HUES64 (cell line): ENCODE results near the gene DCAF17.
A peak's percentile ranks its signal among the peaks of the same experiment; 100 is the strongest.
"Not testable (repeated sequence)": the region's sequence is repeated elsewhere in the genome, so short reads cannot be mapped to it uniquely, and the experiment has no call there.

ENCODE experiments used
- H3K27ac ChIP-seq: 2 replicates; pipeline ENCODE4 v1.7.0; 2013; ENCODE audit warnings: low read depth, low read length, inconsistent platforms
- H3K27me3 ChIP-seq: 2 replicates; pipeline ENCODE4 v1.6.1; 2013; ENCODE audit warnings: mild to moderate bottlenecking, low read length; ENCODE audit not compliant: insufficient read depth
- H3K36me3 ChIP-seq: 2 replicates; pipeline ENCODE4 v1.6.1; 2013; ENCODE audit warnings: mild to moderate bottlenecking, low read length; ENCODE audit not compliant: insufficient read depth
- H3K4me1 ChIP-seq: 2 replicates; pipeline ENCODE4 v1.6.1; 2013; ENCODE audit warnings: mild to moderate bottlenecking, low read length, moderate library complexity; ENCODE audit not compliant: insufficient read depth
- H3K4me3 ChIP-seq: 2 replicates; pipeline ENCODE4 v1.5.1; 2013; ENCODE audit warnings: mild to moderate bottlenecking, low read length, moderate library complexity
- H3K9ac ChIP-seq: 2 replicates; pipeline ENCODE4 v1.6.1; 2013; ENCODE audit warnings: mild to moderate bottlenecking, low read depth, low read length
- H3K9me3 ChIP-seq: 2 replicates; pipeline ENCODE4 v1.6.1; 2013; ENCODE audit warnings: low read depth, low read length; ENCODE audit not compliant: insufficient read depth
- WGBS: fragments of 150-250, 120-280 bp; methylation state at CpG from one replicate; pipeline ENCODE4 v1.1.7; 2013; ENCODE audit warnings: missing lambda C conversion rate; 5-methylcytosine and 5-hydroxymethylcytosine counted together

DCAF17 gene

DNA sequence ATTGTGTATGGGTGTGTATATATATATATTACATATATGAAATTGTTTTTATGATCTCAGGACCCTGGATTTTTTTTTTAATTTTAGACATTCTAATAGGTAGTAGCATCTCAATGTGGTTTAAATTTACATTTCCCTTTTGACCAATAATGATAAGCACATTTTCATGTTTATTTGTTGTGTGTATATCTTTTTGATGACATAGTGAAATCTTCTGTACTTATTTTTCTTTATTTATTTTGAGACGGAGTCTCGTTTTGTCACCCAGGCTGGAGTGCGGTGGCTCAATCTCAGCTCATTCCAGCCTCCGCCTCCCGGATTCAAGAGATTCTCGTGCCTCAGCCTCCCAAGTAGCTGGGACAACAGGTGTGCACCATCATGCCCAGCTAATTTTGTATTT, 53.2 kb downstream of the DCAF17 start:
- WGBS, result 98% methylated on average over 6 of the region's 6 CpGs
- Histone ChIP-seq H3K4me3 (no peak overlapping the region), H3K4me1 (peaks cover 16% of the 10 kb centered on the region; the same call in 1 of the 2 replicates), H3K9me3 (no peaks in the 10 kb centered on the region), H3K27me3 (no peaks in the 10 kb centered on the region), H3K9ac (no peak overlapping the region), H3K36me3 (peaks cover 17% of the 10 kb centered on the region), H3K27ac (no peak overlapping the region)

DNA sequence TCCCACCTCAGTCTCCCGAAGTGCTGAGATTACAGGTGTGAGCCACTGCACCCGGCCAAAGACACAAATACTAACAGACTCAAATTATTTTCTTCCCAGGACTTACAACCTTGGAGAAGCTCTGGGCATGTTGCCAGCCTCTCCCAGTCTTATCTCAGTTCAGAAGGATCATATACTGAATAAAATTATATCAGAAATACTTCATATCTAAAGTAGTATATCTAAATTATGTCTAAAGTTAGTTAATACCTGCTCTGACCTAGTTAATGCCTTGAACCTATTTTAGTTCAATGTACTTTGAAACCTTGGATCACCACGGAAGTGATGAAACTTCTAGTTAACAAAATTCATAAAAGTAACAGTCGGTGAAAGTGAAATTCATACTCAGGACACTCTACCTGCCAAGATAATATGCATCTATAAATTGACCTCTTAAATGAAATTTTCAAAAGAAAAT, 53.8 kb downstream of the DCAF17 start:
- no peaks in the 10 kb centered on the region for H3K27me3 ChIP-seq
- no peak overlapping the region for H3K9ac ChIP-seq
- peaks cover 9% of the 10 kb centered on the region; the same call in 1 of the 2 replicates for H3K4me1 ChIP-seq
- no peaks in the 10 kb centered on the region for H3K9me3 ChIP-seq
- WGBS, result 93% methylated on average over 4 of the region's 4 CpGs
- no peak overlapping the region for H3K4me3 ChIP-seq
- no peak overlapping the region for H3K27ac ChIP-seq
- peaks cover 11% of the 10 kb centered on the region for H3K36me3 ChIP-seq

DNA sequence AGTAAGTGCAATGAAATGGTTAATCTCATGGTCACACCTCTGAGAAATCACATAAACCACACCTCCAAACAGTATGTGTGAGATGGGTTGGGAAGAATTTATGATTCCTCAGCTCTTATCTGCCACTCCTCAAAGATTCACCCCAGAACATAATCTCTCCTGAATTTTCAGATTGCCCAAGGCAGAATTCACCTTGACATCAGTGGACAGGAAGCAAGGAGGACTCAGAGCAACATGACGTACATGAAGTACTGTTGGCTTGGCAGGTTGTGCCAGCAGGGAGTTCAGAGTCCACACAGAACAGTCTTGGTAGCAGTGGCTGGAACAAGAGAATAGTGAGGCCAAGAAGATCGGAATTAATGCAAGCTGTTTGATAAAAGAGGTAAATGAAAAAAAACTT, 56.6 kb downstream of the DCAF17 start:
- Histone ChIP-seq H3K4me3 (no peak overlapping the region), H3K27me3 (no peaks in the 10 kb centered on the region), H3K27ac (no peak overlapping the region), H3K4me1 (peaks cover 4% of the 10 kb centered on the region; the same call in 1 of the 2 replicates), H3K9me3 (no peaks in the 10 kb centered on the region), H3K36me3 (peaks cover 2% of the 10 kb centered on the region; the same call in 1 of the 2 replicates), H3K9ac (no peak overlapping the region)
- 93% methylated on average over 2 of the region's 2 CpGs for WGBS

DNA sequence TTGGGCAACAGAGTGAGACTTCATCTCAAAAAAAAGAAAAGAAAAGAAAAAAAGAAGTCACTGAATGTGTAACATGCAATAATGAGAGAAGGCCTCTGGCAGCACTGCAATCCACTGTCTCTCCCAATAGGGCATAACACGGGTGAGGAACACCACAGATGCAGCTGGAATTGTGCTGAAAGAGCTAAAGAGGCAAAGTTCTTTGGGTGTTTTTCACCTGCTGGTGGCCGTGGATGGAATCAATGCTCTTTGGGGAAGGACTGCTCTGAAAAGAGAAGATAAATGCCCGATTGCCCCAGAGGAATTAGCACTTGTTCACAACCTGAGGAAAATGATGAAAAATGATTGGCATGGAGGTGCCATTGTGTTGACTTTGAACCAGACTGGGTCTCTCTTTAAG, 57.3 kb downstream of the DCAF17 start:
- peaks cover 4% of the 10 kb centered on the region; the same call in 1 of the 2 replicates for H3K4me1 ChIP-seq
- 82% methylated on average over 3 of the region's 3 CpGs for WGBS
- H3K9ac ChIP-seq, result no peak overlapping the region
- no peaks in the 10 kb centered on the region for H3K27me3 ChIP-seq
- no peaks in the 10 kb centered on the region for H3K9me3 ChIP-seq
- H3K4me3 ChIP-seq, result no peak overlapping the region
- H3K36me3 ChIP-seq, result no peaks in the 10 kb centered on the region
- H3K27ac ChIP-seq, result peak overlapping the region; percentile 44; the same call in 1 of the 2 replicates

DNA sequence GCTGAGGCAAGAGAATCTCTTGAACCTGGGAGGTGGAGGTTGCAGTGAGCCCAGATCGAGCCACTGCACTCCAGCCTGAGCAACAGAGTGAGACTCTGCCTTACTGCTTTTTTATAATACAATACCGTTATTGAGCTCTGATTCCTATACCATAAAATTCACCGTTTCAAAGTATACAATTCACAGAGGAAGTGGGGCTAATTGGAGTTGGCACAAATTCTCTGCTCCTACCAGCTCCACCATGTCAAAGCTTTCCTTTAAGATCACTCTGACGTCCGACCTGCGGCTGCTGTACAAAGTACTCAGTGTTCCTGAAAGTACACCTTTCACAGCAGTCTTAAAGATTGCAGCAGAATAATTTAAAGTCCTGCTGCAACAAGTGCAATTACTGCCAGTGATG, 58.6 kb downstream of the DCAF17 start:
- Histone ChIP-seq H3K4me3 (no peak overlapping the region), H3K4me1 (peaks cover 4% of the 10 kb centered on the region; the same call in 1 of the 2 replicates), H3K9me3 (peaks cover 2% of the 10 kb centered on the region; the same call in 1 of the 2 replicates), H3K36me3 (no peaks in the 10 kb centered on the region), H3K9ac (no peak overlapping the region), H3K27ac (no peak overlapping the region), H3K27me3 (no peaks in the 10 kb centered on the region)
- 93% methylated on average over 6 of the region's 6 CpGs for WGBS

DNA sequence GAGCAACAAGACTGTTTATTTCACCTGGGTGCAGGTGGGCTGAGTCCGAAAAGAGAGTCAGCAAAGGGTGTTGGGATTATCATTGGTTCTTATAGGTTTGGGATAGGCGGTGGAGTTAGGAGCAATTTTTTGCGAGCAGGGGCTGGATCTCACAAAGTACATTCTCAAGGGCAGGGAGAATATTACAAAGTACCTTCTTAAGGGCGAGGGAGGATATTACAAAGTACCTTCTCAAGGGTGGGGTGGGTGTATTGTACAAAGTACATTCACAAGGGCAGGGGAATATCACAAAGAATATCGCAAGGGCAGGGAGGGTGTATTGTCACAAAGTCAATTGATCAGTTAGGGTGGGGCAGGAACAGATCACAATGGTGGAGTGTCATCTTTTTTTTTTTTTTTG, 63.6 kb downstream of the DCAF17 start:
- not testable (repeated sequence) for H3K4me1 ChIP-seq, H3K9me3 ChIP-seq, H3K27ac ChIP-seq, H3K4me3 ChIP-seq, H3K9ac ChIP-seq, H3K27me3 ChIP-seq, H3K36me3 ChIP-seq
- 96% methylated on average over 5 of the region's 5 CpGs for WGBS

DNA sequence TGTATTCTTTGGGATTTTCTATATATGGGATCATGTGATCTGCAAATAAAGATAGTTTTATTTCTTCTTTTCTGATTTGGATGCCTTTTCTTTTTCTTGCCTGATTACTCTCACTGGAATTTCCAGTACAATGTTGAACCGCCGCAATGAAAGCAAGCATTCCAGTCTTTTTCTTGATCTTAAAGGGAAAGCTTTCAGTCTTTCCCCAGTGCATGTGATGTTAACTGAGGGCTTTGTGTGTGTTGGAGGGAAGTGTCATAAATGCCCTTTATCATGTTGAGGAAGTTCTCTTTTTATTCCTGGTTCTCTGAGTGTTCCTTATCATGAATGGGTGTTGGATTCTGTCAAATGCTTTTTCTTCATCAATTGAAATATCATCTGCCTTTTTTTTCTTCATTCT, 71.3 kb downstream of the DCAF17 start:
- Histone ChIP-seq H3K9ac (no peak overlapping the region), H3K9me3 (no peaks in the 10 kb centered on the region)
- WGBS, result 33% methylated on average over 2 of the region's 2 CpGs

DNA sequence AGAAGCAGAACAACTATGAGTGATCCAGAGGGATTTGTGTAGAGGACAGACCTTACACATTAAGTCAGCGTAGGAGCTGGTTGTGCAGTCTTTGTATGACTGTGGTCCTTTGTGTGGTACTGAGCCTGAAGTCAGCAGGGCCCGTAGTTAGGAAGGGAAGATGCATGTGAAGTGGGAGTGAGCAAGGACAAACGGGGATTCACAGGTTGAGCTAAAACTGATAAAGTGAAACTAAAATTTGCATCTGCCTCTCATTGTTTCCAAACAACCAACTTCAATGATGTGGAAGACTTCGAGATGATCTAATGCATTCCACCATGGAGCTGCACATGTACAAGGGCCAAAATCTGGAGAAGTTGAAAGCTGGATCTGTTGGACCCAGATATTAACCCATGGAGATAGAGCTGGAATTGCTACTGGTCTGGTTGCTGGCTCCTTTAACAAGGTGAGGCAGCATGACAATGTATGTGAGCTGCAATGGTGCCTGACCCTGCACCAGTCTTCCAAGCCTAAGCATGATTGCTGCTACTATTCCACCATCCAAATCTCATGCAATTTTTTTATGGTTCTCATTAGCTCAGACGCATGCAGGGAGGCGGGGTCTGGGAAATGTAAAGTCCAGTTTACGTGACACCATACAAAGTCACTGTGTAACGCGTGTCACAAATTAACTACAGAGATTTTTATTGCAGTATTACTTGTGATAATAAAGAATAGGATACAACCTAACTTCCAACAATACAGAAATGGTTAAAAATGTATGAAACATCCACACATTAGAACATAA, 76.1 kb downstream of the DCAF17 start:
- Histone ChIP-seq H3K27ac (no peak overlapping the region), H3K4me1 (peaks cover 12% of the 10 kb centered on the region; the same call in 1 of the 2 replicates), H3K27me3 (no peaks in the 10 kb centered on the region), H3K9me3 (no peaks in the 10 kb centered on the region), H3K36me3 (no peaks in the 10 kb centered on the region), H3K4me3 (no peak overlapping the region), H3K9ac (no peak overlapping the region)
- 80% methylated on average over 7 of the region's 9 CpGs for WGBS

More for the DNA sequence above, 71.3 kb downstream of the DCAF17 start:
- Histone ChIP-seq H3K27ac (no peak overlapping the region), H3K4me3 (no peak overlapping the region), H3K27me3 (no peaks in the 10 kb centered on the region), H3K36me3 (no peaks in the 10 kb centered on the region), H3K4me1 (0 out of 2 replicates have a peak, but pooled peaks cover 4% of the 10 kb centered on the region)

DNA sequence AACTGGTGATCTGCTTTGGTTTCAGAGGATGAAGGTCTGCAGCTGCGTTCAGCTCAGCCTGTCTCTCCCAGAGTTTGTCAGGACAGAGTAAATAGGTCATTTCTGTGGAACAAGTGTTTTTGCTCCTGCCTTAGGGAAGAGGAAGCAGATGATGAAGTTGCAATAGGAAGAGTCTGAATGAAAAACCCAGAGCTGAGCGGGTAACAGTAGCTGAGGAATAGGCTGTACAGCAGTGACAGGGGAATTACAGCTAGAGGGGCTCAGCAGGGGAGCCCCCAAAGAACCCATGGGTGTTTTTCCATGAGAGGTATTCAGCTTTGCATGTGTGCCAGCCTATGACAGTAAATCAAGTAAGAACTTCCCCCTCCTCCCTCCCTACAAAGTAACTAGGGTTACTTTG, 78.0 kb downstream of the DCAF17 start:
- Histone ChIP-seq H3K27me3 (no peaks in the 10 kb centered on the region), H3K9me3 (no peaks in the 10 kb centered on the region), H3K9ac (no peak overlapping the region), H3K27ac (no peak overlapping the region), H3K36me3 (no peaks in the 10 kb centered on the region), H3K4me3 (no peak overlapping the region), H3K4me1 (peaks cover 16% of the 10 kb centered on the region)
- WGBS, result 93% methylated on average over 2 of the region's 2 CpGs

DNA sequence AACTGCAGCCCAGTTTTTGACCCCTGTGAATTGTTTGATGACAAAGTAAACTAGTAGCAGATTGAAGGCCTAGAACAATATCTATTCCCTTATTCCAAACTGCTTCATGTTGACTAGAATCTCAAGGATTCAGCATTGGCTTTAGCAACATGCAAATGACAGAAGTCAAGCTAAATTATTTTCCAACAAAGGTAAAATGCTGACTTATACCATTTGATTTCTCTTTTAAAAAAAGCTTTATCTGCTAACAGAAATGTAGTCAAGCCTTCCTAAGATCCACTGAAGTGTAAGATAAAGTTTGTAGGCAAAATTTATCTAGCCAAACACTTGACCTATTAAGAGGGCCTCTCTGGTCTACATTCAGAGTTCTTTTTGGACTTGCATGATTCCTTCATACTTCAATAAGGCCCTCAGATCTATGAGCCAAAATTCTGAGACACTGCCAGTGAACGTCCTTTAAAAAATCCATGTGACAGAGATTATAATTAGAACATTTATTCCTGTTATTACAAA, 78.7 kb downstream of the DCAF17 start:
- peaks cover 16% of the 10 kb centered on the region for H3K4me1 ChIP-seq
- no peaks in the 10 kb centered on the region for H3K9me3 ChIP-seq
- no peak overlapping the region for H3K27ac ChIP-seq
- H3K36me3 ChIP-seq, result no peaks in the 10 kb centered on the region
- no peak overlapping the region for H3K9ac ChIP-seq
- H3K27me3 ChIP-seq, result no peaks in the 10 kb centered on the region
- H3K4me3 ChIP-seq, result no peak overlapping the region
- 100% methylated on average over 1 of the region's 1 CpG for WGBS

DNA sequence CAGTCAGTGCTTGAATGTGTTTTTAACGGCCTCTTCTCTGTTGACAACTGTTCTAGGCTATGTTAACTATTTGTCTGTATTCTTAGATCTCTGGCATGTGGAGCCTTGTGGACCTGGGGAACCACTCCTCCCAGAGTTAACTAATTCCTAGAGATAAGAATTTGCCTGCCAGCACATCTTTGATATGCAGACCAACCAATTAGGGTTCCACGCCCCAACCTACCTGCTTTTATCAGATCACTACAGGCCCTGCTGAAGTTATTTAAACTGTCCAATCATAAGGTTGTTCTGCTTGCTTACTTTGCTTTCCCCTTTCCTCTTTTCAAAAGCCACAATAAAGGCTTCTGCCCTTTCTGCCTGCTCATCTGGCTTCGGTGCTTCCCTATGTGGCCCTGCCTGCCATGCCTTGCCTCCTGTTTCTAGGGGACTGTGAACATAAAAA, 79.7 kb downstream of the DCAF17 start:
- Histone ChIP-seq H3K36me3 (no peaks in the 10 kb centered on the region), H3K9me3 (no peaks in the 10 kb centered on the region), H3K27ac (no peak overlapping the region), H3K9ac (no peak overlapping the region), H3K4me1 (peaks cover 16% of the 10 kb centered on the region), H3K27me3 (no peaks in the 10 kb centered on the region), H3K4me3 (no peak overlapping the region)
- 45% methylated on average over 3 of the region's 3 CpGs for WGBS
